Stimulated activated naive B cell treated with anti-CD40 and anti-IgM and Interleukin-4, amounts not matched to agents 10 μg/mL and 1 μg/mL and 100 μg/mL, for 72 hours (primary cell): ENCODE measurements around the gene HMGCL.

ENCODE experiments used
- ATAC-seq, 2 donors: fragments of 150-1000 bp; cut with Tn5 transposase; replicated peaks; 2 replicates each; pipeline ENCODE4 v1.10.0; 2021; ENCODE audit warnings: moderate library complexity in 1 of 2
- DNase-seq: peaks from one replicate; pipeline ENCODE4 v3.0.0; 2021
- H3K27ac Mint-ChIP-seq: one replicate; pipeline ENCODE4 v1.8.0; 2022; ENCODE audit warnings: mild to moderate bottlenecking, mixed read lengths
- H3K27me3 Mint-ChIP-seq, 2 donors: one replicate each; pipeline ENCODE4 v1.8.0; 2022; ENCODE audit warnings: mixed read lengths in 2 of 2
- H3K36me3 Mint-ChIP-seq, 2 donors: one replicate each; pipeline ENCODE4 v1.8.0; 2022; ENCODE audit warnings: mixed read lengths in 2 of 2, mild to moderate bottlenecking in 1 of 2
- H3K4me1 Mint-ChIP-seq, 2 donors: one replicate each; pipeline ENCODE4 v1.8.0; 2022; ENCODE audit warnings: mixed read lengths in 2 of 2, mild to moderate bottlenecking in 1 of 2
- H3K4me3 Mint-ChIP-seq, 2 donors: one replicate each; pipeline ENCODE4 v1.8.0; 2022; ENCODE audit warnings: mild to moderate bottlenecking in 2 of 2, mixed read lengths in 2 of 2, moderate library complexity in 1 of 2
- H3K9me3 Mint-ChIP-seq, 2 donors: one replicate each; pipeline ENCODE4 v1.8.0; 2022; ENCODE audit warnings: mixed read lengths in 2 of 2, mild to moderate bottlenecking in 1 of 2

Gene HMGCL

GRCh38 chr1:23757812-23758211 is 67.4 kb downstream of the HMGCL start:
- ATAC-seq, result no peak
- H3K36me3 Mint-ChIP-seq, result peaks cover 41 to 59% of the 10 kb centered on the region in 2 donors
- DNase-seq, result no peak

DNA sequence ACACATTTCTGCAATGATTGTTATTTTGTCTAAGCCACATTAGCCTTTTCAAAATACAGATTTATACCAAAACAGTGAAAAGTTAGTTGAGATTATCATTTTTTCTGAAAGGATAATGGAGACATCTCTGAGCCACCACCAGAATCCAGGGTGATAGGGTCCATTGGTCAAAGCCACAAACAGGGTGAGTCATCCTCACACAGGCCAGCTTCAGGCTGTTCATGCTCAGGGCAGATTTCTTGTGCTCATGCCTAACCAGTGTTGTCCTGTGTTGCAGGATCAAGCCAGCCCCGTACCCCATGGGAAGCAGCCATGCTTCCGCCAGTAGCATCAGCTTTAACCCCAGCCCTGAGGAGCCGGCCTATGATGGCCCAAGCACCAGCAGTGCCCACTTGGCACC is 68.6 kb downstream of the HMGCL start:
- H3K27me3 Mint-ChIP-seq, result no peaks in the 10 kb centered on the region
- peaks cover 36 to 50% of the 10 kb centered on the region in 2 donors for H3K36me3 Mint-ChIP-seq
- no peak overlapping the region for H3K27ac Mint-ChIP-seq
- peaks cover 6 to 12% of the 10 kb centered on the region in 2 donors for H3K4me1 Mint-ChIP-seq
- no peaks in the 10 kb centered on the region for H3K9me3 Mint-ChIP-seq
- no peak overlapping the region for H3K4me3 Mint-ChIP-seq
- DNase-seq (no peak), ATAC-seq (peak in 1 of 2 donors; percentile 60)

More at GRCh38 chr1:23757812-23758211, 67.4 kb downstream of the HMGCL start:
- peaks cover 6 to 12% of the 10 kb centered on the region in 2 donors for H3K4me1 Mint-ChIP-seq
- no peak overlapping the region for H3K4me3 Mint-ChIP-seq
- no peaks in the 10 kb centered on the region for H3K9me3 Mint-ChIP-seq
- no peak overlapping the region for H3K27ac Mint-ChIP-seq
- no peaks in the 10 kb centered on the region for H3K27me3 Mint-ChIP-seq

GRCh38 chr1:23752909-23753308 is 72.3 kb downstream of the HMGCL start:
- DNase-seq (no peak), ATAC-seq (no peak)
- Mint-ChIP-seq H3K27me3 (no peaks in the 10 kb centered on the region), H3K36me3 (peaks cover 32 to 47% of the 10 kb centered on the region in 2 donors), H3K27ac (no peak overlapping the region), H3K4me3 (no peak overlapping the region), H3K9me3 (no peaks in the 10 kb centered on the region), H3K4me1 (peaks cover 17 to 24% of the 10 kb centered on the region in 2 donors)
